KMS-11 (cell line): ENCODE measurements around the gene BTBD10.

Source experiments
- H2AFZ ChIP-seq: fragments of 200-600 bp; sonication (generic); 2 replicates; pipeline ENCODE4 v1.6.1; 2016; ENCODE audit warnings: antibody characterized with exemption, mixed run types, low read depth
- H3K27ac ChIP-seq: fragments of 200-600 bp; sonication (generic); 2 replicates; pipeline ENCODE4 v1.6.1; 2016; ENCODE audit warnings: mild to moderate bottlenecking, mixed run types
- H3K27me3 ChIP-seq: fragments of 200-600 bp; sonication (generic); 2 replicates; pipeline ENCODE4 v1.6.1; 2017; ENCODE audit warnings: mild to moderate bottlenecking, low read depth, mixed run types, moderate library complexity; ENCODE audit not compliant: insufficient read depth
- H3K36me3 ChIP-seq: fragments of 200-600 bp; sonication (generic); 2 replicates; pipeline ENCODE4 v1.6.1; 2017; ENCODE audit warnings: mild to moderate bottlenecking, mixed run types; ENCODE audit not compliant: insufficient read depth
- H3K4me1 ChIP-seq: fragments of 200-600 bp; sonication (generic); 2 replicates; pipeline ENCODE4 v1.6.1; 2016; ENCODE audit warnings: mild to moderate bottlenecking, low read depth, mixed run types; ENCODE audit not compliant: poor library complexity, severe bottlenecking
- H3K4me2 ChIP-seq: fragments of 200-600 bp; sonication (generic); 2 replicates; pipeline ENCODE4 v1.7.0; 2016; ENCODE audit warnings: mild to moderate bottlenecking, mixed run types
- H3K4me3 ChIP-seq: fragments of 200-600 bp; sonication (generic); IDR thresholded peaks from 2 replicates; pipeline ENCODE4 v1.6.1; 2017; ENCODE audit warnings: low read depth, low read length, mixed read lengths; ENCODE audit not compliant: insufficient read depth
- H3K79me2 ChIP-seq: fragments of 200-600 bp; sonication (generic); 2 replicates; pipeline ENCODE4 v1.6.1; 2016; ENCODE audit warnings: low read depth, mixed run types; ENCODE audit not compliant: insufficient read depth
- H3K9ac ChIP-seq: fragments of 200-600 bp; sonication (generic); 2 replicates; pipeline ENCODE4 v1.6.1; 2016; ENCODE audit warnings: mild to moderate bottlenecking, mixed run types
- H4K20me1 ChIP-seq: fragments of 200-600 bp; sonication (generic); 2 replicates; pipeline ENCODE4 v1.6.1; 2016; ENCODE audit warnings: mild to moderate bottlenecking, mixed run types; ENCODE audit not compliant: insufficient read depth
- TF ChIP-seq, protein P1 (sequence below): fragments of 200-600 bp; sonication (generic); conservative IDR thresholded peaks from 2 replicates; pipeline ENCODE4 v1.6.1; 2017; ENCODE audit warnings: low read depth, mild to moderate bottlenecking, antibody characterized with exemption, low read length, moderate library complexity, mixed read lengths

Gene BTBD10

DNA sequence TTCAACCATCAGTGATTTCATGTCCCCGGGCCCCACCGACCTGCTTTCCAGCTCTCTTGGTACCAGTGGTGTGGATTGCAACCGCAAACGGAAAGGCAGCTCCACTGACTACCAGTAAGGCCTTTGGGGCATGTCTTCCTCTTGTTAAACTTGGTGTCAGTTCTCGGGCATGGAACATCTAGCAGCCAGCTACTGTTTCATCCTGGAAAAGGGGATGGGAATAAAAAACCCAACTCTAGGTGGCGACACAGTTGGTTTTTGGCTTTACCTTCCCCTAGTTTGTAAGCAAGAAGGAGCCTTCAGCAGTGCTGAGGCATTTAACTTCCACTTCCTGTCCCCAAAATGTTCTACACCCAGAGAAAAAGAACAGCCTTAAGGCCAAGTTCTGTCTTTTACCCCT is 108.7 kb downstream of the BTBD10 start:
- Histone ChIP-seq H3K79me2 (no peaks in the 10 kb centered on the region), H3K27ac (no peak overlapping the region), H3K27me3 (no peaks in the 10 kb centered on the region), H3K4me1 (no peaks in the 10 kb centered on the region), H3K4me3 (no peak overlapping the region), H3K4me2 (no peak overlapping the region), H4K20me1 (no peaks in the 10 kb centered on the region; the same call in 1 of the 2 replicates), H3K36me3 (no peaks in the 10 kb centered on the region; the same call in 1 of the 2 replicates), H2AFZ (no peak overlapping the region), H3K9ac (no peak overlapping the region)
- TF ChIP-seq, protein P1, sequence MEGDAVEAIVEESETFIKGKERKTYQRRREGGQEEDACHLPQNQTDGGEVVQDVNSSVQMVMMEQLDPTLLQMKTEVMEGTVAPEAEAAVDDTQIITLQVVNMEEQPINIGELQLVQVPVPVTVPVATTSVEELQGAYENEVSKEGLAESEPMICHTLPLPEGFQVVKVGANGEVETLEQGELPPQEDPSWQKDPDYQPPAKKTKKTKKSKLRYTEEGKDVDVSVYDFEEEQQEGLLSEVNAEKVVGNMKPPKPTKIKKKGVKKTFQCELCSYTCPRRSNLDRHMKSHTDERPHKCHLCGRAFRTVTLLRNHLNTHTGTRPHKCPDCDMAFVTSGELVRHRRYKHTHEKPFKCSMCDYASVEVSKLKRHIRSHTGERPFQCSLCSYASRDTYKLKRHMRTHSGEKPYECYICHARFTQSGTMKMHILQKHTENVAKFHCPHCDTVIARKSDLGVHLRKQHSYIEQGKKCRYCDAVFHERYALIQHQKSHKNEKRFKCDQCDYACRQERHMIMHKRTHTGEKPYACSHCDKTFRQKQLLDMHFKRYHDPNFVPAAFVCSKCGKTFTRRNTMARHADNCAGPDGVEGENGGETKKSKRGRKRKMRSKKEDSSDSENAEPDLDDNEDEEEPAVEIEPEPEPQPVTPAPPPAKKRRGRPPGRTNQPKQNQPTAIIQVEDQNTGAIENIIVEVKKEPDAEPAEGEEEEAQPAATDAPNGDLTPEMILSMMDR: peak; percentile 22; the same call in 1 of the 2 replicates

DNA sequence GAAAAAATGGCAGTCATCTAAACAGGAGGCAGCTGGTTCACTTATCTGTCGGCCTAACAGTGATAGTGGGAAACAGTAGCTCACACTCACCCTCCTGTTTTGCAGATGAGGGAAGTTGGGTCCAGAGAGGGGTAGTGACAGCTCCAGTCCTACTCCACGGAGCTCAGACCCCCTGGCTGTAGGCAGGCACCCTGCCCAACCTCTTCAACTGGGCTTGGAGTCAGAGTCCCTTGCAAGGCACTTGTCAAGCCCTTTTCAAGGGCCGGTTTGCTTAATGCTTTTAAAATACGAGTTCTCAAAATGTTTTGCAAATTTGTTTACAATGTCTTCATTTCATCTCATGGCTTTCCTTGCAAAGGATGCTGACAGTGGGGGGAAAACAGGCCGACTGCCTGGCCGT is 110.3 kb downstream of the BTBD10 start:
- TF ChIP-seq, protein P1: no peak
- Histone ChIP-seq H3K27me3 (no peaks in the 10 kb centered on the region), H3K27ac (no peak overlapping the region), H3K4me3 (no peak overlapping the region), H3K79me2 (no peaks in the 10 kb centered on the region; the same call in 1 of the 2 replicates), H4K20me1 (no peaks in the 10 kb centered on the region; the same call in 1 of the 2 replicates), H3K4me1 (no peaks in the 10 kb centered on the region), H3K36me3 (no peaks in the 10 kb centered on the region; the same call in 1 of the 2 replicates), H3K9ac (no peak overlapping the region), H3K4me2 (no peak overlapping the region), H2AFZ (no peak overlapping the region)

DNA sequence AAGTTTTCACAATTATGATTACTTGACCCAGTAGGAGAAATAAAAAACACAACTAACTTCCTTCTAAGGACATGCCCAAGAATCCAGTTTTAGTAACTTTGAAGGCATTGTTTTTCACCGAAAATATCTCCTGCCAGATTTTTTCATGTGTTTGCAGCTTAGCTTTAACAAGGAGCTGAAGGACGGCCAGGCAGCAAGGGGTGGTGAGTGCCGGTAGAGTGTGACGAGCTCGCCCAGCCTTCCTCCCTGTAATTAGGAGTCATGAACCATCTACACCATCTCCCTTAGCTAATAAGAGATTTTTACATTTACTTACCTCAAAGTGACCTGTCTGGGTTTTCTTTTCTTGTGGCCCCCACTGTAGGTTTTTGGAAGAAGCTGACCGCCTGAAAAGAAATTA is 113.4 kb downstream of the BTBD10 start:
- Histone ChIP-seq H3K79me2 (no peaks in the 10 kb centered on the region; the same call in 1 of the 2 replicates), H3K4me2 (no peak overlapping the region), H3K27ac (no peak overlapping the region), H2AFZ (no peak overlapping the region), H3K4me3 (no peak overlapping the region), H3K36me3 (no peaks in the 10 kb centered on the region; the same call in 1 of the 2 replicates), H4K20me1 (peaks cover 1% of the 10 kb centered on the region; the same call in 1 of the 2 replicates), H3K27me3 (no peaks in the 10 kb centered on the region), H3K9ac (no peak overlapping the region), H3K4me1 (no peaks in the 10 kb centered on the region)
- TF ChIP-seq, protein P1: no peak

DNA sequence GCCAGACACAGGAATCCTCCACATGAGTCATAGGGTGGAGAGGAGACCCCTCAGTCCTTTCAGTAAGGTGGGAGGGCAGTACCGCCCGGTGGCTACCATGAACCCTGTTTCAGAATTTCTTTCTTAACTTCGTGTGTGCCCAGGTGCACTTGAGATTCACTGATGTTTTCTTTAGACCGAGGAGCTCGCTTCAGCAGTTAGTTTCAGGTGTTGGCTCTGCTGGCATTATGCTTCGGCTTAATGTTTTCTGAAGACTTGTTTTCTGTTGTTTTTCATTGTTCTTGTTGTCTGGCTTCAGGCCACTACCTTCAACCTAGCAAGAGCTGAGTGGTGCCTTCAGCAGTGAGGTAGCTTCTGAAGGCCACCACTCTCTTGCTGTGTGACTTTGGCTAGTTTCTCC is 114.0 kb downstream of the BTBD10 start:
- H4K20me1 ChIP-seq: peaks cover 5% of the 10 kb centered on the region; the same call in 1 of the 2 replicates
- H3K79me2 ChIP-seq: no peaks in the 10 kb centered on the region; the same call in none of the 2 replicates
- TF ChIP-seq, protein P1: no peak
- H3K4me2 ChIP-seq: no peak overlapping the region
- no peaks in the 10 kb centered on the region for H3K4me1 ChIP-seq
- no peak overlapping the region for H3K27ac ChIP-seq
- H3K36me3 ChIP-seq: no peaks in the 10 kb centered on the region; the same call in 1 of the 2 replicates
- no peaks in the 10 kb centered on the region for H3K27me3 ChIP-seq
- no peak overlapping the region for H3K9ac ChIP-seq
- H3K4me3 ChIP-seq: no peak overlapping the region
- H2AFZ ChIP-seq: no peak overlapping the region
